Breast epithelium (tissue), 4 donors: ENCODE measurements around the gene KCNK10. TPM values are rescaled to one million over a fixed set of nuclear protein-coding genes. Genes with fewer than 3 reads are reported as not detected.

Experiments used
- DNase-seq, 2 donors: peaks; one replicate each; pipeline ENCODE4 v3.0.0-alpha.2; 2019; ENCODE audit warnings: low spot score in 2 of 2
- H3K27ac ChIP-seq, 2 donors: fragments of 200-600 bp; sonication (generic) in 1 of 2; one replicate each; pipeline ENCODE4 v1.5.1; 2016 to 2019; ENCODE audit warnings: mild to moderate bottlenecking in 1 of 2
- H3K27me3 ChIP-seq, 2 donors: fragments of 200-600 bp; sonication (generic) in 1 of 2; one replicate each; pipeline versions ENCODE4 v1.5.1 to v1.6.0; 2017 to 2019; ENCODE audit warnings: control low read depth in 1 of 2, mild to moderate bottlenecking in 1 of 2
- H3K36me3 ChIP-seq: fragments of 200-600 bp; one replicate; pipeline ENCODE4 v1.5.1; 2019
- H3K4me1 ChIP-seq, 2 donors: fragments of 200-600 bp; sonication (generic); one replicate each; pipeline ENCODE4 v1.5.1; 2016 to 2019; ENCODE audit warnings: control low read depth in 1 of 2
- H3K4me3 ChIP-seq, 3 donors: fragments of 200-600 bp; sonication (generic); 1 replicate in 2 of 3; 2 replicates in 1 of 3; pipeline ENCODE4 v1.5.1; 2016 to 2019; ENCODE audit warnings: mild to moderate bottlenecking in 3 of 3, moderate library complexity in 2 of 3
- H3K9me3 ChIP-seq, 2 donors: fragments of 200-600 bp; sonication (generic) in 1 of 2; one replicate each; pipeline ENCODE4 v1.5.1; 2016 to 2019; ENCODE audit warnings: control low read depth in 1 of 2
- POLR2A ChIP-seq: fragments of 450-650 bp; IDR thresholded peaks from one replicate; pipeline ENCODE4 v1.6.1; 2016; ENCODE audit warnings: antibody characterized with exemption, mild to moderate bottlenecking, moderate library complexity
- POLR2AphosphoS5 ChIP-seq, 3 donors: sonication (generic); formaldehyde crosslinking; IDR thresholded peaks; one replicate each; pipeline ENCODE4 v1.6.1; 2017; ENCODE audit warnings: antibody characterized with exemption in 3 of 3
- intact Hi-C: fragments of 100-400 bp; cut with DNase I; formaldehyde crosslinking; loops from one replicate; pipeline ENCODE4 v1.15.1; 2023; ENCODE audit warnings: low total_unique reads
- total RNA-seq, 3 donors: library from RNA; depleted of rRNA; stranded (reverse); fragments of >200 nt; gene quantifications; one replicate each; pipeline ENCODE4 v1.1.0, GENCODE V29; 2016
- TF ChIP-seq, protein P1 (sequence below), 3 donors: fragments of 450-650 bp; IDR thresholded peaks; one replicate each; pipeline ENCODE4 v1.5.1; 2016 to 2017; ENCODE audit warnings: antibody characterized with exemption in 3 of 3, mild to moderate bottlenecking in 3 of 3, moderate library complexity in 3 of 3

KCNK10 gene
- total RNA-seq, 3 donors from 2014 or later: 0.33 TPM; not detected in 2

DNA sequence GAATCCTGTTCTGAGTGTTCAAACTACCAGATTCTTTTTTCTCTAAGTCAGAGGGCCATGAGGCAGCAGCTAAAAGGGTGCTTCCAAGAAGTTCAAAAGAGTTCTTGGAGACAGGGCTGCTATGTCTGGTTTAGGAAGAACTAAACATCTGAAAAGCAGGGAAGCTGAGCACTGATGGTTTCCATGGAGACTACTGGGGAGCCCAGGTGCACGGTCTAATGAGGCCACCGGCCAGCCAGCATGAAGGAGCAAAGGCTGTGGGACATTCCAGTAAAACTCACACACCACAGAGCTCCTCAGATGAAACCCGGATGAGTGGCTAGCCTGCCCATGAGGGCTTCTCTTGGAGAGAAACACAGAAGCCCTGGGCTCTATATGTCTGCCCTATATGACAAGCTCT lies 97.3 kb downstream of the KCNK10 start:
- intact Hi-C loops: no loop called here
- DNase-seq: no peak
- Histone ChIP-seq H3K27me3 (peaks cover 0 to 6% of the 10 kb centered on the region in 2 donors), H3K4me3 (no peak overlapping the region), H3K36me3 (no peaks in the 10 kb centered on the region), H3K27ac (no peak overlapping the region), H3K9me3 (peaks cover 0 to 19% of the 10 kb centered on the region in 2 donors), H3K4me1 (no peaks in the 10 kb centered on the region)
- TF ChIP-seq POLR2AphosphoS5 (IDR thresholded peaks at IDR 0.05): no peak
- TF ChIP-seq POLR2A: no peak
- TF ChIP-seq, protein P1, sequence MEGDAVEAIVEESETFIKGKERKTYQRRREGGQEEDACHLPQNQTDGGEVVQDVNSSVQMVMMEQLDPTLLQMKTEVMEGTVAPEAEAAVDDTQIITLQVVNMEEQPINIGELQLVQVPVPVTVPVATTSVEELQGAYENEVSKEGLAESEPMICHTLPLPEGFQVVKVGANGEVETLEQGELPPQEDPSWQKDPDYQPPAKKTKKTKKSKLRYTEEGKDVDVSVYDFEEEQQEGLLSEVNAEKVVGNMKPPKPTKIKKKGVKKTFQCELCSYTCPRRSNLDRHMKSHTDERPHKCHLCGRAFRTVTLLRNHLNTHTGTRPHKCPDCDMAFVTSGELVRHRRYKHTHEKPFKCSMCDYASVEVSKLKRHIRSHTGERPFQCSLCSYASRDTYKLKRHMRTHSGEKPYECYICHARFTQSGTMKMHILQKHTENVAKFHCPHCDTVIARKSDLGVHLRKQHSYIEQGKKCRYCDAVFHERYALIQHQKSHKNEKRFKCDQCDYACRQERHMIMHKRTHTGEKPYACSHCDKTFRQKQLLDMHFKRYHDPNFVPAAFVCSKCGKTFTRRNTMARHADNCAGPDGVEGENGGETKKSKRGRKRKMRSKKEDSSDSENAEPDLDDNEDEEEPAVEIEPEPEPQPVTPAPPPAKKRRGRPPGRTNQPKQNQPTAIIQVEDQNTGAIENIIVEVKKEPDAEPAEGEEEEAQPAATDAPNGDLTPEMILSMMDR (IDR thresholded peaks at IDR 0.05): no peak

DNA sequence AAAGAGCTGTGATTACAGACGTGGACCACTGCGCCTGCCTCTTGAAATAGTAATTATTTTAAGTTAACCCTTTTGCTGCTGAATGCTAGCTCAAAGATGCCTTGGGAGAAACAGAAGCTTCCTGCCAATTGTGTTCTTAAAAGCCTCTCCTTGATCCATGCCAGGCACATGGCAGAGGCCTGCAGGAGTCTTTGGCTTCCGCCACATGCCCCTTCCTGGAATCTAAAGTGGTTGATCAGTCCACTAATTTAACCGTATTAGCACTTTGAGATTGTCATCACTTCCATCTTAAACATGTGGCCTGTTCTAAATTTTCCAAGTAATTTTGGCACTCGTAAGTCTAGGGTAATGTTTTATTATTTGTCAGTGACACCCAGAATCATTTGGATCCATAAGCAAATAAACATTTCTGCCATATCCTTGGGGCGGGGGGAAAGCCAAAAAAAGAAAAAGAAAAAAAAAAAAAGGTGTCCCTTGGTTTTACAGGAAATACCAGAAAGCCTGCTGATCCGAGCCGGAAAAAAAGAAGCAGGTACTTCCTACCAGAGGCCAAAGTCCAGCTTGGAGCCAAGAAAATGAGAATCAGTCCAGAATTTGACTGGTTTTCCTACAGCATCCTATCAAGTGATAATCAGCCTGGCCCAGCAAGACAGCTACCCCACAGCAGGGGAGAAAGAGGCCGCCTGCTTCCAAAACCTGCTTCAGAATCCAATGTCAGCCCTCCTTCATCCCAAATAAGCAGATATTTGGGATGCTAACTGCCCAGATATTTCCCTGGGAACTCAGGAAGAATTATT lies 104.8 kb downstream of the KCNK10 start:
- no peaks in the 10 kb centered on the region for H3K36me3 ChIP-seq
- H3K4me1 ChIP-seq: no peaks in the 10 kb centered on the region
- no peak overlapping the region for H3K27ac ChIP-seq
- H3K27me3 ChIP-seq: no peaks in the 10 kb centered on the region
- no peak overlapping the region for H3K4me3 ChIP-seq
- no peak for DNase-seq
- intact Hi-C loops: no loop called here
- TF ChIP-seq POLR2A: no peak
- TF ChIP-seq, protein P1 (IDR thresholded peaks at IDR 0.05): no peak
- TF ChIP-seq POLR2AphosphoS5 (IDR thresholded peaks at IDR 0.05): no peak
- peaks cover 0 to 14% of the 10 kb centered on the region in 2 donors for H3K9me3 ChIP-seq

DNA sequence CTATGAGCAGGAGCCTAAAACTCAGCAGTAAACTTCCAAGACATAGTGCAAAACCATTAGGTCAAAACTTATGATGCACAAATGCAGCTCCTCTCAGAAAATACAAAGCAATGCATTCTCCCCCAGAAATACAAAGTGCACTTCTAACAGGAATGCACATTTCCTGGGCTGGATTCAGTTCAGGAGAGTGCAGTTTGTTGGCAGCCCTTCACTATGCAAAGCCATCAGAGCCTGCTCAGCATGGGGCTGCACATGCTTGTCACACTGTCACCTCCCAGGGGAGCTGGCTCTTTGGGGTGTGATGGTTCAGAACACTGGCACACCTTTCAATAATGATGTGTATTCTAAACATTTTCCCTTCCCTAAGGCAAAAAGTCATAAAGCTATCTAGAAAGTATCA lies 110.4 kb downstream of the KCNK10 start:
- intact Hi-C loops: no loop called here
- no peak overlapping the region for H3K4me3 ChIP-seq
- no peaks in the 10 kb centered on the region for H3K4me1 ChIP-seq
- no peak overlapping the region for H3K27ac ChIP-seq
- H3K27me3 ChIP-seq: no peaks in the 10 kb centered on the region
- H3K9me3 ChIP-seq: no peaks in the 10 kb centered on the region
- no peaks in the 10 kb centered on the region for H3K36me3 ChIP-seq
- DNase-seq: no peak
- no peak for TF ChIP-seq POLR2A
- no peak for TF ChIP-seq POLR2AphosphoS5 (IDR thresholded peaks at IDR 0.05)
- TF ChIP-seq, protein P1 (IDR thresholded peaks at IDR 0.05): no peak

DNA sequence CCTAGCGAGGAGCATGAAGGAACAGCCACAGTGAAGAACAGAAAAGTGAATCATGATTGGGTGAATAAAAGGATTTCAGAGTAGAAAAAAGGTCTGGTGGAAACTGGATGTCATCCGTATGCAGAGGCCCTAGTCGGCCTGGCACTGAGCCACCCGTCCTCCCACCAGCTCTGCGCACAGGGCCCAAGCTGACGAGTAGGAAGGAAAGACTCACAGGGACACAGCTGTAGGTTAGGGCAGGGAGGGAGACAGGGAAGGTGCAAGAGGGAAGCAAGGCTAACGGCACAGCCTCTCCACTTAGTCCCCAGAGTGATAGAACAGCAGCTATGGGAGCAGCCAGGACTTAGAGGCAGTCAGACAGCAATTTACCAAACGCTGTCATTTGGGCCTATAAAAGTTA lies 112.6 kb downstream of the KCNK10 start:
- Histone ChIP-seq H3K9me3 (no peaks in the 10 kb centered on the region), H3K4me3 (no peak overlapping the region), H3K36me3 (no peaks in the 10 kb centered on the region), H3K27ac (no peak overlapping the region), H3K4me1 (no peaks in the 10 kb centered on the region), H3K27me3 (no peaks in the 10 kb centered on the region)
- no peak for TF ChIP-seq POLR2AphosphoS5 (IDR thresholded peaks at IDR 0.05)
- no peak for TF ChIP-seq POLR2A
- TF ChIP-seq, protein P1 (IDR thresholded peaks at IDR 0.05): no peak
- intact Hi-C loops: no loop called here
- DNase-seq: no peak

DNA sequence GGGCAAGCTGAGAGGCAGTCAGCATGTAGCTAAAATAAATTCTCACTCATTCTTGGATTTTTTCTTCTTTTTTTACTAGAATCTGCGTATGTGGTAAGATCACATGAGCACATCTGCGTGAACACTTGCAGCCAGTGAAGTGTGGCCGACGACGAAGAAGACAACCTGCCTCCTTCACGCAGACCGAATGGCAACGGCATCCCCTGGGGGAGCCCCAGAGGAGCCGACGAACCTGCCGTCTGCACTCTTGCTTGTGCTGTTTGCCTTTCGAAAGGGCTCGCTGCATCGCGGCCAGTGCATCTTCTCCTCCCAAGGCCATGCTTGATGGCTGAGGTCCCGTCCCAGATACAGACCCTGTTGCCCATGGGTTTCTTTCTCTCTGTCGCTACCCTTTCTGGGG lies 113.8 kb downstream of the KCNK10 start:
- H3K9me3 ChIP-seq: no peaks in the 10 kb centered on the region
- intact Hi-C loops: no loop called here
- H3K4me1 ChIP-seq: no peaks in the 10 kb centered on the region
- H3K27ac ChIP-seq: no peak overlapping the region
- no peak for DNase-seq
- H3K36me3 ChIP-seq: no peaks in the 10 kb centered on the region
- H3K4me3 ChIP-seq: no peak overlapping the region
- TF ChIP-seq POLR2AphosphoS5 (IDR thresholded peaks at IDR 0.05) (no peak), POLR2A (no peak)
- TF ChIP-seq, protein P1 (IDR thresholded peaks at IDR 0.05): no peak
- H3K27me3 ChIP-seq: no peaks in the 10 kb centered on the region
